ENCODE measurements around the gene CKAP5.
"Not testable (repeated sequence)": the region's sequence is repeated elsewhere in the genome, so short reads cannot be mapped to it uniquely, and the experiment has no call there.

CKAP5 gene

DNA sequence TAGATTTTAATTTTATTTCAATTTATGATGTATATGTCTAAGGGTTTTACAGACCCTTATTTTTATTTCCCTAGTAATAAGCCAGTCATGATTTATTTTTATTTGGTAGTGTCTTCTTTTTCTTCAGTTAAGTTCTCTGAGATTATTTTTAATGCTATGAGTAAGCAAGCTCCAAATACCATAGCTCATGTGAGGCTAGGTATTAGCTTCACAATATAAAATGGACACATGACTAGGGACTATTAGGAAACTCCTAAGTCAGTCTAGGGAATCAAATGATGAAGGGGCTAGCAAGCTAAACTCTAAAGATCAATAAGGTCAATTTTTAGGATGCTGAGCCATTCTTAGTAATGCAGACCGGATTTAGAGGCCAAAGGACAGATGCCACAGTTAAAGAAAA is 45.9 kb downstream of the CKAP5 start:
- Mint-ChIP-seq H3K4me1 (no peaks in the 10 kb centered on the region), H3K4me3 (no peak overlapping the region), H3K9me3 (no peaks in the 10 kb centered on the region), H3K36me3 (ENCODE audit: low read depth) (peaks cover 42% of the 10 kb centered on the region), H3K27ac (no peak overlapping the region), H3K27me3 (ENCODE audit: low read depth, poor library complexity) (no peaks in the 10 kb centered on the region)
- TF ChIP-seq, protein P1, sequence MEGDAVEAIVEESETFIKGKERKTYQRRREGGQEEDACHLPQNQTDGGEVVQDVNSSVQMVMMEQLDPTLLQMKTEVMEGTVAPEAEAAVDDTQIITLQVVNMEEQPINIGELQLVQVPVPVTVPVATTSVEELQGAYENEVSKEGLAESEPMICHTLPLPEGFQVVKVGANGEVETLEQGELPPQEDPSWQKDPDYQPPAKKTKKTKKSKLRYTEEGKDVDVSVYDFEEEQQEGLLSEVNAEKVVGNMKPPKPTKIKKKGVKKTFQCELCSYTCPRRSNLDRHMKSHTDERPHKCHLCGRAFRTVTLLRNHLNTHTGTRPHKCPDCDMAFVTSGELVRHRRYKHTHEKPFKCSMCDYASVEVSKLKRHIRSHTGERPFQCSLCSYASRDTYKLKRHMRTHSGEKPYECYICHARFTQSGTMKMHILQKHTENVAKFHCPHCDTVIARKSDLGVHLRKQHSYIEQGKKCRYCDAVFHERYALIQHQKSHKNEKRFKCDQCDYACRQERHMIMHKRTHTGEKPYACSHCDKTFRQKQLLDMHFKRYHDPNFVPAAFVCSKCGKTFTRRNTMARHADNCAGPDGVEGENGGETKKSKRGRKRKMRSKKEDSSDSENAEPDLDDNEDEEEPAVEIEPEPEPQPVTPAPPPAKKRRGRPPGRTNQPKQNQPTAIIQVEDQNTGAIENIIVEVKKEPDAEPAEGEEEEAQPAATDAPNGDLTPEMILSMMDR (IDR thresholded peaks at IDR 0.05), result no peak
- DNase-seq, result no peak

DNA sequence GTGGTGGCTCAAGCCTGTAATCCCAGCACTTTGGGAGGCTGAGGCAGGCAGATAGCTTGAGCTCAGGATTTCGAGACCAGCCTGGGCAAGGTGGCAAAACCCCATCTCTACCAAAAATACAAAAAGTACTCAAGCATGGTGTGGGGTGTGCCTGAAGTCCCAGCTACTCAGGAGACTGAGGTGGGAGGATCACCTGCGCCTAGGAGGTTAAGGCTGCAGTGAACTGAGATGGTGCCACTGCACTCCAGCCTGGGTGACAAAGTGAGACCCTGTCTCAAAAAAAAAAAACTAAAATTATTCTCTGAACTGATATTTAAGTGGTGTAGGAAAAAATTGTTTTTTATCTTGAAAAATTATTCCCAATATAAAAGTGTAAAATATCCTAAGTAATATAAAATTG is 46.4 kb downstream of the CKAP5 start:
- H3K4me3 Mint-ChIP-seq; H3K9me3 Mint-ChIP-seq; H3K27ac Mint-ChIP-seq; H3K4me1 Mint-ChIP-seq; H3K27me3 Mint-ChIP-seq (ENCODE audit: low read depth, poor library complexity); DNase-seq: not testable (repeated sequence)
- peaks cover 43% of the 10 kb centered on the region for H3K36me3 Mint-ChIP-seq (ENCODE audit: low read depth)

- TF ChIP-seq, protein P1 (IDR thresholded peaks at IDR 0.05), result no peak
- Mint-ChIP-seq H3K27me3 (ENCODE audit: low read depth, poor library complexity) (no peaks in the 10 kb centered on the region), H3K27ac (no peak overlapping the region), H3K9me3 (peaks cover 3% of the 10 kb centered on the region), H3K36me3 (ENCODE audit: low read depth) (peaks cover 83% of the 10 kb centered on the region), H3K4me3 (no peak overlapping the region), H3K4me1 (no peaks in the 10 kb centered on the region)
- DNase-seq, result no peak
Observed at GRCh38 chr11:46778416-46778815, 67.7 kb downstream of the CKAP5 start.

DNA sequence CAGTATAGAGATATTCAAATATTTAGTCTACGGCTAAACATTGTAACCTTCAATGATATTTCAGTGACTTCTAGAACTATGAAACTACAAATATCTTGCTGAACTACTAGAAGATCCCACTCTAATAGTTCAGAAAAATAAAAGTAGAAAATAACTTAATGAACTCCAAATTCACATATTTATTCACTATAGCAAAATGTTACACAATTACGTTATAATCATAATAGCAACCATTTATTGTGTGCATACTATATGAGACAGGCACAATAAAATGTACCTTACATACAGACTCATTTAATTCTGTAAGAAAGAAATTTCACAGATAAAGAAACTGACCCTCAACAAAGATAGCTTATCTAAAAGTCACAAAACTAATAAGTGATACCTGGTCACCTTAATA is 69.2 kb downstream of the CKAP5 start:
- TF ChIP-seq, protein P1 (IDR thresholded peaks at IDR 0.05), result no peak
- Mint-ChIP-seq H3K4me3 (no peak overlapping the region), H3K36me3 (ENCODE audit: low read depth) (peaks cover 87% of the 10 kb centered on the region), H3K27ac (no peak overlapping the region), H3K9me3 (peaks cover 3% of the 10 kb centered on the region), H3K4me1 (no peaks in the 10 kb centered on the region), H3K27me3 (ENCODE audit: low read depth, poor library complexity) (no peaks in the 10 kb centered on the region)
- no peak for DNase-seq

GRCh38 chr11:46769636-46770221 is 76.4 kb downstream of the CKAP5 start:
- TF ChIP-seq, protein P1 (IDR thresholded peaks at IDR 0.05), result no peak
- H3K27me3 Mint-ChIP-seq (ENCODE audit: low read depth, poor library complexity), result no peaks in the 10 kb centered on the region
- no peak for DNase-seq
- H3K27ac Mint-ChIP-seq, result no peak overlapping the region
- no peaks in the 10 kb centered on the region for H3K4me1 Mint-ChIP-seq
- no peaks in the 10 kb centered on the region for H3K9me3 Mint-ChIP-seq
- H3K4me3 Mint-ChIP-seq, result no peak overlapping the region
- peaks cover 77% of the 10 kb centered on the region for H3K36me3 Mint-ChIP-seq (ENCODE audit: low read depth)

DNA sequence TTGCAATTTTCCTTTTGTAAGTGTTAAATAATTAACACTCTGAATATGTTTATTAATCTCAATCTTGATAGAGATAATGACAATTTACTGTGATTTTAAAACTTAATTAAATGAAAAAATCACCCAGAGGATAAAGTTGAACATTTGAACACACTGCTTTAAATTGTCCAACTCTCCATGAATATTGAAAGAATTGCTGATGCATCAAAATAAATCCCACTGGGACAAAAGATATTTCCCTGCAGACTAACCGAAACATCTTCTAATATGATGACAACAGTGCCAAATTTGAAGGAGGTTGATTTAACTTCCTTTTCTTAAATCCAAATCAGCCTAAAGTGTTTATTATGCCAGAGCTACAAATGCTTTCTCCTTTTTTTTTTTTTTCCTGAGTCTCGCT is 79.4 kb downstream of the CKAP5 start:
- Mint-ChIP-seq H3K27me3 (ENCODE audit: low read depth, poor library complexity) (no peaks in the 10 kb centered on the region), H3K4me3 (no peak overlapping the region), H3K36me3 (ENCODE audit: low read depth) (peaks cover 75% of the 10 kb centered on the region), H3K9me3 (no peaks in the 10 kb centered on the region), H3K27ac (no peak overlapping the region), H3K4me1 (no peaks in the 10 kb centered on the region)
- TF ChIP-seq, protein P1 (IDR thresholded peaks at IDR 0.05), result no peak
- no peak for DNase-seq

Data from nephron progenitor cell (in vitro differentiated cells).